Memory B cell (primary cell): ENCODE measurements around the gene ABCA13.

ENCODE experiments used
- ATAC-seq: fragments of 150-1000 bp; cut with Tn5 transposase; 2 replicates; pipeline ENCODE4 v1.10.0; 2021; ENCODE audit warnings: low read depth, mild to moderate bottlenecking, moderate library complexity
- DNase-seq, 2 donors: peaks; one replicate each; pipeline ENCODE4 v3.0.0; 2022; ENCODE audit warnings: low spot score in 2 of 2
- H3K27ac Mint-ChIP-seq: one replicate; pipeline ENCODE4 v1.8.0; 2022; ENCODE audit warnings: mild to moderate bottlenecking, moderate library complexity, mixed read lengths
- H3K27me3 Mint-ChIP-seq: one replicate; pipeline ENCODE4 v1.8.0; 2022; ENCODE audit warnings: mixed read lengths
- H3K36me3 Mint-ChIP-seq: one replicate; pipeline ENCODE4 v1.8.0; 2022; ENCODE audit warnings: mild to moderate bottlenecking, mixed read lengths
- H3K4me1 Mint-ChIP-seq: one replicate; pipeline ENCODE4 v1.8.0; 2022; ENCODE audit warnings: mixed read lengths
- H3K4me3 Mint-ChIP-seq: one replicate; pipeline ENCODE4 v1.8.0; 2022; ENCODE audit warnings: mild to moderate bottlenecking, moderate library complexity, mixed read lengths
- H3K9me3 Mint-ChIP-seq: one replicate; pipeline ENCODE4 v1.8.0; 2022; ENCODE audit warnings: mixed read lengths

The ABCA13 gene

DNA sequence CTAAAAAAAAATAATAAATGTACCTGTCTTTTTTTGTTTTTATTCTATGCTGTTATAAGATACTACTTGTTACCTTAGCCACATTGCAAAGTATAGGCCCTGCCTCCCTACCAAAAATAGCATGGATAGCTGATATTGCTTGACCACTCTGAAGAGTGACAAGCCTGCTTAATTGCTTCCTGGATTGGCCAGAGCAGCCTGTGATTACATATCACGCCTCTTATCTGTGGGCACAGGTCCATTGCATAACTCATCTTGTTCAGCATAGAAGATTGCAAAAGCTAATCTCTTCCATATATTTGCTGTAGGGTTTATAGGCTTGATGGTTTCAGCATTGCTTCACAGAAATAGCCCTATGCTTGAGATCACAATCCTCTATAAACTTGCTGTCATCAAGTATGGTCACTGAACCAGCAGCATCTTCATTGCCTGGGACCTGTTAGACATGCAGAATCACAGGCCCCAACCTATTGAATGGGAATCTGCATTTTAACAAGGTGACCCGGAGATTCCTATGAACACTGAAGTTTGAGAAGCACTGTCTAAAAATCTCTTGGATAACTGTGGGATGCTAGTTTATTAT is 472.3 kb downstream of the ABCA13 start:
- no peaks in the 10 kb centered on the region for H3K36me3 Mint-ChIP-seq
- no peaks in the 10 kb centered on the region for H3K27me3 Mint-ChIP-seq
- no peaks in the 10 kb centered on the region for H3K4me1 Mint-ChIP-seq
- ATAC-seq: no peak
- no peak overlapping the region for H3K27ac Mint-ChIP-seq
- no peak overlapping the region for H3K4me3 Mint-ChIP-seq
- no peak for DNase-seq
- H3K9me3 Mint-ChIP-seq: no peaks in the 10 kb centered on the region

DNA sequence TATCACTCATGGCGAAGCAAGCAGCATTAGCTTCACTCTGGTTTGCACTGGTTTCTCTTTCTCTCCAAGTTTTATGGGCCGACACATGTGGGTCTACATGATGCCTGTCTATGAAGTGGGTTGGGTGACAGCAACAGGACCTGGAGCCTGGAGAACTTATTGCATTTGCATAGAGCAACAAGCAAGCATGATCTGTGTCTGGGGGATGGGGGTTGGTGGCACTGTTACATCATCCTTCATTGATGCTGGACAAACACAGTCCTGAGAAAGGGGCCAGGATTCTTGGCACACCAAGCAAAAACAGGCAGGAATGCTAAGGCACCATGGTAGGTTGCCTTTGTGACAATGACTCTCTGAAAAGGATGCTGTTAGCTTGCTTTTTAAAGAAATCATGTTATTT is 486.9 kb downstream of the ABCA13 start:
- Mint-ChIP-seq H3K4me1 (no peaks in the 10 kb centered on the region), H3K27ac (no peak overlapping the region), H3K9me3 (peaks cover 9% of the 10 kb centered on the region), H3K4me3 (no peak overlapping the region), H3K27me3 (no peaks in the 10 kb centered on the region), H3K36me3 (no peaks in the 10 kb centered on the region)
- ATAC-seq (no peak), DNase-seq (no peak)

GRCh38 chr7:48660306-48660870 is 489.1 kb downstream of the ABCA13 start:
- H3K4me3 Mint-ChIP-seq: no peak overlapping the region
- H3K4me1 Mint-ChIP-seq: no peaks in the 10 kb centered on the region
- H3K36me3 Mint-ChIP-seq: no peaks in the 10 kb centered on the region
- H3K27me3 Mint-ChIP-seq: no peaks in the 10 kb centered on the region
- peaks cover 4% of the 10 kb centered on the region for H3K9me3 Mint-ChIP-seq
- ATAC-seq: no peak
- no peak overlapping the region for H3K27ac Mint-ChIP-seq
- no peak for DNase-seq

DNA sequence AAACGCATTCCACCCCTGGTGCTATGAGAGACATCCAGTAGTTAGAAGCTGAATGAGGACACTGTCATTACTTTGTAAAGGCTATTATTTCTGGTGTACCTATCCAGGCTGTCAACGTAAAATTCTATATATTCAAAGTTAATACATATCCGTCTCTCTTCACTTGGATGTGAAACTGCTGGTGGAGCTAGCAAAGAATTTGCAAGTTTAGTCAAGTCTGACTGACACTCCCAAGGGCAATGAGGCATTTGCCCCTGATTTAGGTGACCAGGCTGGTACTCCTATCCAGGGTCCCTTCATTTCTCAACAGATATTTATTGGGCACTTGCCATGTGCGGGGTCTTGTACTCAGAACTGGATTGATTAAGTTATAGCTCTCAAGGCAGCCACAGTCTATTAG is 493.0 kb downstream of the ABCA13 start:
- Mint-ChIP-seq H3K4me3 (no peak overlapping the region), H3K4me1 (no peaks in the 10 kb centered on the region), H3K27ac (no peak overlapping the region), H3K9me3 (peaks cover 5% of the 10 kb centered on the region), H3K27me3 (no peaks in the 10 kb centered on the region), H3K36me3 (no peaks in the 10 kb centered on the region)
- DNase-seq (no peak), ATAC-seq (no peak)

DNA sequence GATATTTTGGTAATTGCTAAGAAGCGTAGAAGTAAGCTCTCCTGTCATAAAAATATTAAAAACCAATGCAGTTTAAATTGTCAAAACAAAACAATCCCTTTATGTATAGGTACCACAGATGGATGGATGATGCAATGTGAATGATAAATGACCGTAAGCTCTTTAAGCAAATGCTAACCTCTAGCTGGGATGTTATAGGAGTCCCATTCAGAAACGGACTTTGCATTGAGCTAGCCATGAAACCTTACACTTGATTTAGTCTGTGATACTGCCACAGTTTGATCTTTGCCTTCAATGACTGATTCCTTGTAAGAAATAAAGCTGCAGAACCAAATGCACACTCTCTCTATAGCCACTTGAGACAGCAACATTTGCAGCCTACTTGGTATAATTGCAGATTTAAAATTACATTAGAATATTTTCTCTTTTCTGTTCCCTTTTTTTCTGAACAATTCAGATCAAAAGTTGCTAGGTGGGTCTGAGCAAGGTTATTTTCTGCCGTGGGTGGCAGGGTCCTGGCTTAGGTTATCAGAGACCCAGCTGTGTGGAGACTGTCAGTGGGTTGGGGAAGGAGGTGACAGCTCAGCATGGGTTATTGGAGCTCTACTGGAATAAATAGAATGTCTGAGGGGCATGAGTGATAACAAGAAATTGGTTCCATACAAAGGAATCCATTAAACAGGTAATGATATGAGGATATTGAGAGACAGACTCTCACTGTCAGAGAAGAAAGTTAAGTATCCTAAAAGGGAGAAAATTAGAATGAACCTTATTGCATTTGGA is 494.3 kb downstream of the ABCA13 start:
- no peak overlapping the region for H3K4me3 Mint-ChIP-seq
- DNase-seq (no peak), ATAC-seq (no peak)
- H3K9me3 Mint-ChIP-seq: peaks cover 6% of the 10 kb centered on the region
- H3K27ac Mint-ChIP-seq: no peak overlapping the region
- no peaks in the 10 kb centered on the region for H3K27me3 Mint-ChIP-seq
- H3K4me1 Mint-ChIP-seq: no peaks in the 10 kb centered on the region
- no peaks in the 10 kb centered on the region for H3K36me3 Mint-ChIP-seq

DNA sequence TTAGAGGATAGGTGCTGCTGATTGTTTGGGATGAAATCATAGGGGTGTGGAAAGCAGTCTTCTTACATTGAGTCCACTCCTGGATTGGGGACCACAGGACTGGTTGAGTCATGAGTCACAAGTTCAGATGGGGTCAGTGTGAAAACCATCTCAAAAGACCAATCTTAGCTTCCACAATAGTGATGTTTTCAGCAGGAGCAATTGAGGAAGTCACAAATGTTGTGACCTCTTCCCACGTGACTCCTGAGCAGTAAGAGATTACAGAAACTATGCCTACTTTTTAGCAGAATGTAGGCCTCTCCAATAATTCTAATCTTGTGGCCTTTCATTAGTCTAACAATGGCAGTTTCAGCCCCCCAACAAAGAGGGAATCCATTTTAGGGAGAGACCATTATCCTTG is 496.1 kb downstream of the ABCA13 start:
- Mint-ChIP-seq H3K4me1 (no peaks in the 10 kb centered on the region), H3K27ac (no peak overlapping the region), H3K27me3 (no peaks in the 10 kb centered on the region), H3K9me3 (peaks cover 4% of the 10 kb centered on the region), H3K4me3 (no peak overlapping the region), H3K36me3 (no peaks in the 10 kb centered on the region)
- ATAC-seq: no peak
- DNase-seq: no peak

DNA sequence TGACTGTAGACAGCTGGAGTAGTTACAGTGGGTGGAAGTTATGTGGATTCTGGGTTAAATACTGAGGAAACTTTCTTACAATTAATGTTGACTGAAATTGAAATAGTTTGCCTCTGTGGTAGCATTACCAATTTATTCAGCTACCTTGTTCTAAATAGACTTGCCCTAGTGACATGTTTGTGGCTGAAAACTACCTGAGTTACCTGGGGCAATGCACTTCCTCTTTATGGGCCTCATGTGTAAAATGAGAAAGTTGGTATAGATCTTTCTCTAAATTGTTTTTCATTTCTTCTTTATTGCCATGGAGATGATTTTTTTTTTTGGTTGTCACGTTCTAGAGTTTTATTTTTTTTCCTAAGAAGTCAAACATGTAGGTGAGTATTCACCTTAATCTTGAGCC is 500.4 kb downstream of the ABCA13 start:
- no peak overlapping the region for H3K27ac Mint-ChIP-seq
- no peaks in the 10 kb centered on the region for H3K36me3 Mint-ChIP-seq
- H3K27me3 Mint-ChIP-seq: no peaks in the 10 kb centered on the region
- no peak for DNase-seq
- ATAC-seq: no peak
- H3K4me3 Mint-ChIP-seq: no peak overlapping the region
- no peaks in the 10 kb centered on the region for H3K4me1 Mint-ChIP-seq
- H3K9me3 Mint-ChIP-seq: peaks cover 9% of the 10 kb centered on the region

- DNase-seq (no peak), ATAC-seq (no peak)
- no peaks in the 10 kb centered on the region for H3K27me3 Mint-ChIP-seq
- no peaks in the 10 kb centered on the region for H3K36me3 Mint-ChIP-seq
- no peak overlapping the region for H3K27ac Mint-ChIP-seq
- no peaks in the 10 kb centered on the region for H3K4me1 Mint-ChIP-seq
- H3K4me3 Mint-ChIP-seq: no peak overlapping the region
- H3K9me3 Mint-ChIP-seq: peaks cover 4% of the 10 kb centered on the region
Measured at GRCh38 chr7:48681006-48681405, 509.7 kb downstream of the ABCA13 start.

GRCh38 chr7:48691788-48692187 is 520.5 kb downstream of the ABCA13 start:
- H3K4me1 Mint-ChIP-seq: no peaks in the 10 kb centered on the region
- H3K36me3 Mint-ChIP-seq: no peaks in the 10 kb centered on the region
- DNase-seq (no peak), ATAC-seq (no peak)
- H3K4me3 Mint-ChIP-seq: no peak overlapping the region
- H3K27ac Mint-ChIP-seq: no peak overlapping the region
- peaks cover 4% of the 10 kb centered on the region for H3K9me3 Mint-ChIP-seq
- H3K27me3 Mint-ChIP-seq: no peaks in the 10 kb centered on the region
